HG02938 (cell line): ENCODE results near the gene IFNA1.
A peak's percentile ranks its signal among the peaks of the same experiment; 100 is the strongest.
"Not testable (repeated sequence)": the region's sequence is repeated elsewhere in the genome, so short reads cannot be mapped to it uniquely, and the experiment has no call there.

Experiments used
- ATAC-seq: cut with Tn5 transposase; IDR thresholded peaks from one replicate; pipeline ENCODE4 v1.9.1; 2021; ENCODE audit warnings: mild to moderate bottlenecking, moderate library complexity; ENCODE audit not compliant: unreplicated experiment

IFNA1 gene

DNA sequence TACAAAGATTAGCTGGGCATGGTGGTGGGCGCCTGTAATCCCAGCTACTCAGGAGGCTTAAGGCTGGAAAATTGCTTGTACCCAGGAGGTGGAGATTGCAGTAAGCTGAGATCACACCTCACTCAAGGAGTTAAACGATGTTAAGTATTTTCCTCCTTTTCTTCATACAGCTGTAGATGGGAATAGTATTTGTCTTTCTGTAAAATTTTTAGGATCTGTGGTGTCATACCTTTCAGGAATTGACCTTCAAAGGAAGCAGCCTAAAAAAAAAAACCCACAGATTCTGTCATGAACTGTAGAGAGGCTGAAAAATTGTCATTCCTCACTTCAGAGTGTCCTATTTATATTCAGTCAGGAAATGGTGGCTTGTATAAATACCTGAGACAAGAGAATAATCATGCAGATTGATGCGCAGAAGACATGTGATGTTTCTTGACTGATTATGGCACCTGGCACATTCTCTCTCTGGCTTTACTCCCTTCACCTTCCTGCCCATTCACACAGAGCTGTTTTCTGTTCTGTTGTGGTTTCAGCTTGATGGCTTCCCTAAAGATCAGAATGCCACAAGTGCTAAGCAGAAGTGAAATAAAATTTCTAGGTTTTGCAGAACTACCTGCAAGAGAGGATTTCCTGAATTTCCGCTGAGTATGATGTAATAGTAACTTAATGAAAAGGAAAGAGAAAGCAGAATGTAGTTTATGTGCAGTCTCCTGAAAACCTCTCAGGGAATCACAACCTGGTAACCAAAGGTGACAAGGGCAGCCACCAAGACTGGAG lies 3.8 kb downstream of the IFNA1 start:
- peak; percentile 88 for ATAC-seq

DNA sequence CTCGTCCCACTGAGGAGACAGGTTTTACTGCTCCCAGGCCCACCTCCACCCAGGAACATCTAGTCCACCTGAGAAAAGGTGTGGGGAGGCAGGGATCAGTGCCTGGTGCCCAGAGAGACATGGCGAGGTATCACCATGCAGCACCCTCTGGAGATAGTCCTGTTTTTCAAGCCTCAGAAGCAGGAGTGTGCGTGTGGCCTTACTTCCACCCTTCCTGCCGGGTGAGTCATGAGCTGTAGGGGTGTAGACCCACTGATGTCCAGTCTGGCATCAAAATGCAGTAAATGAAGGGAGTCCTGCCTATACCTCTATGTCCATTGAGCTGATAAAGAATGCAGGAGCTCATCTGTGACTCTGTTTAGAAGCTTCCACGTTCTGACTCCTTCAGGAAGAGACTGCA lies 9.1 kb downstream of the IFNA1 start:
- not testable (repeated sequence) for ATAC-seq

DNA sequence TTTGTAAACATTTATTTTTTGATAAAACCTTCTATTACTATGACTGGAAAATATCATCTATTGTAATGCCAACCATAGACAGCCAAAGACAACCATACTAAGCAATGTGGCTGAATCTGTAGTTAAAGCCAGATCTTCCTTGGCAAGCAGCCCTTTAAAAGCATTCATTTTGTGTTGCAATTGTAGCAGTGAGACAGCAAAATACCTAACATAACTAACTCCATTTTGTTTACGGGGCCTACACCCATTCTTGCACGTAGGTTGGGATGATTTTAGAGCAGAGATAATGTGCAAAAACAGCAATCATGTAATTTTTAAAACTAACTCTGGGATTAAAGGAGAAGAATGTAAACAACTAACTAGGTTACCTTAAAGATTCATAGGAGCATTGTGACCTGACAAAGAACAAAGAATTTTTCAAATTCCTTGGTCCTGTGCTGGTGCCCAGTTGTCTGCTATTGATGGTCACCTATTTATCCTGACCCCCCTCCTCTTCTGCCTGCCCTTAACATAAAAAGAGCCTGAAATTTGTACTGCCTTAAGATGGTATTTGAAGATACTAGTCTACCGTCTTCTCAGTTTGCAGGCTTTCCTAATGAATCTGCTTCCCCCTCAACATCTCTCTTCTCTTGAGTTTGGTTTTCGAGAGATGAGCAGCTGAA lies 10.6 kb downstream of the IFNA1 start:
- no peak for ATAC-seq

DNA sequence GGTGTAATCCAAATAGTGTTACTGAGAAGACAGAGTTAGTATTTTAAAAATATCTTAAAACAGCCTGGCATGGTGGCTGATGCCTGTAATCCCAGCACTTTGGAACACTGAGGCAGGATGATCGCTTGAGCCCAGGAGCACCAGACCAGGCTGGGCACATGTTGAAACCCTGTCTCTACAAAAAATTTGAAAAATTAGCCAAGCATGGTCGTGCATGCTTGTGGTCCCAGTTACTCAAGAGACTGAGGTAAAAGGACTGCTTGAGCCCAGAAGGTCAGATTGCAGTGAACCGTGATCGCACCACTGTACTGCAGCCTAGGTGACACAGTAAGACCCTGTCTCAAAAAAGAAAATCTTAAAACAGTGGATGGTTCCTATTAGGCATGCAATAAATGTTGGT lies 12.4 kb downstream of the IFNA1 start:
- ATAC-seq, result no peak

DNA sequence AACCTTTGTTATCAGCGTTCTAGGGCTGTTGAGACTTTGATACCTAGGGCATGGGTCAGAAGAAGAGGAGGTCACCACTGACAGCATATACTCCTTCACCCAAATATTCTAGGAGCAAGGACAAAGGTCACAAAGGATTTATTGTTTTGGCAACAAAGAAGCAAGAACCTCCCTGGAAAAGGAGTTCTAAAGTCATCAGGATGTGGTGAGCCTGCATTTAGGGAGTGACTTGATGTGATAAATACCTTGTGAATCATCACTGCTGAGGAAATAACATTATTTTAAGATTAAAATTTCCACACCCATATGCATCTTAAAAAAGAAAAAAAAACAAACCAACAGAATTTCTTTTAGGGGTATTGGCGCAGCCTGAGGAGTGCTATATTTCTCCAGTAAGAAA lies 13.9 kb downstream of the IFNA1 start:
- no peak for ATAC-seq

DNA sequence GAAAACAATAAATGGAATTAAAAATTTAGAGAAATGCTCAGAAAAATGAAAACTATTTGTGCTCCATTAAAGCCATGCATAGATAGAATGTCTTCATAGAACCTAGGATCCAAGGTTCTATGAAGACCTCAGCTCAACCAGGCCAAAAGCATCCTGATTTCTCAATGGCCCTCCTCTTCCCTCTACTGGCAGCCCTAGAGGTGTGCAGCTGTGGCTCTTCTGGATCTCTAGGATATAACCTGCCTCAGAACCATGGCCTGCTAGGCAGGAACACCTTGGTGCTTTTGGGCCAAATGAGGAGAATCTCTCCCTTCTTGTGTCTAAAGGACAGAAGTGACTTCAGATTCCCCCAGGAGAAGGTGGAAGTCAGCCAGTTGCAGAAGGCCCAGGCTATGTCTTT lies 15.1 kb downstream of the IFNA1 start:
- peak; percentile 95 for ATAC-seq

DNA sequence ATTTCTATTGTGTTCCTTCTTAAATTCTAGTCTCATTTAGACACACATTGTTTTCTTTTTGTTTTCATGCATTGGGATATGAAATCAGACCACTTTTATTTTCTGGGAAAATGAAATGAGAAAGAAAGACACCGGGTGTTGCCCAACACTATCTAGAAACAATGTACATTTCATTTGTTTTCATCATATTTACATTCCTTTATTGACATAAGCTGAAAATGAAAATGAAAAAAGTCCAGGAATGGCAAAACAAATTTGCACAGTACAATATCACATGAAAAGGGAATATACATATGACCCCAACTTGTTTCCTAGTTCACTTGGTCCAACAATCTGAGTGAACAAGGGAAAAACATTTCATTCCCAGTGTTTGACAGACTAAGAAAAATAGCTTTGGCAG lies 21.1 kb downstream of the IFNA1 start:
- ATAC-seq, result no peak

DNA sequence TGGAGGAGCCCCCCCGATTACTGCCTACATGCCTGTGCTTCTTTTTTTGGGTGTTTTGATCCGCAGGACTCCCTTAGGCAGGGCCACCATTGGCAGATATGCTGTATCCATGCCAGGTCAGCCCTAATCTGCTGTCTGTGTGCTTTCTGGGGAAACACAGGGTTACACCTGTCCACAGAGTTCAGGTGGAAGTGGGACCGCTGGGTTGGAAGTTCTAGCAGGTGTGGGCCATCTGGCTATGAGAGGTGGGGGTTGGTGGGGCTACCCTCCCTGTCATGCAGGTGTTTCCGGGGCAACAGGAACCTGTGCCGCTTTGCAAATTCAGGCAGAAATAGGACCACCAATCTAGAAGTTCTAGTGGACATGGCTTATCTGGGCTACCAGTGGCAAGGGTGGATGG lies 24.9 kb downstream of the IFNA1 start:
- ATAC-seq, result no peak

DNA sequence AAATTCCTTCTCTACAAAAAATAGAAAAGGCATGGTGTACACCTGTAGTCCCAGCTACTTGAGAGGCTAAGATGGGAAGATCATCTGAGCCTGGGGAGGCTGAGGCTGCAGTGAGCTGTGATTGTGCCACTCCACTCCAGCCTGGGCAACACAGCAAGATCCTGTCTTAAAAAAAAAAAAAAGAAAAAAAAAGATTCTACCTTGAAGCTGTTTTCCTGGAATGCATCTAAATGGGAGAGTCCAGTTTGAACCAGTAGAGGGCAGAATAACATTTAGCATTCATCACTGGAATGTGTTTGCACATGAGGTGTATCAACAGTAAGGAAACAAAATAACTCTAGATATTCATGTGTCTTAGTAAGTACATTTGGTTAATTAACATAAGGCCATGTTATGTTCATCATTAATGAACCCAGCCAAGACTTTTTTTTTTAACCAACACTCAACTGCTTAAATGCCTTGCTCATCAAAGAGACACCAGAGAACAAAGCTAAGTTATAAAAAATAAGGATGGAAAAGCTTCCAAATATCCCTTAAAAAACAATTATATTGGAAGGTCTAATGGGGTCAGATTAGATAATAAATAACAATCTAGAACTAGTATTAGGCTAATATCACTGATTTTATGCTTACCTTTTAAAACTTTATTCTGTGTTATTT lies 25.8 kb downstream of the IFNA1 start:
- ATAC-seq, result no peak

DNA sequence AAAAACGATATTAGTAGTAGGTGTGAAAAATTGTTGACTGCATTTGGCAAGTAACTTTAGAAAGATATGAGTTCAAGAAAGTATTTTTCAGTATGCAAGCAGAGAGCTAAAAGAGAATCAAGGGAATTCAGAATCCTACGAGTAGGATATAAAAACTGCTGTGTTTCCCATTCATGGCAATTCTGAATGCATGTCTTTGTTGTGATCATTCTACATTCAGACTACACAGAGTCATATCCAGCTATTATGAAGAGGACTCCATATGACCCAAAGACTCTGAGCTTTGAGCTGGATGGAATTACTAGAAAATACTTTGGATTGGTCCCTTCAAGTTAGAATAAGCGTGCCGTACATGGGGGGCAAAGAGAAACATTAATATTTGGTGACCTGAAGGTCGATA lies 29.9 kb downstream of the IFNA1 start:
- no peak for ATAC-seq

DNA sequence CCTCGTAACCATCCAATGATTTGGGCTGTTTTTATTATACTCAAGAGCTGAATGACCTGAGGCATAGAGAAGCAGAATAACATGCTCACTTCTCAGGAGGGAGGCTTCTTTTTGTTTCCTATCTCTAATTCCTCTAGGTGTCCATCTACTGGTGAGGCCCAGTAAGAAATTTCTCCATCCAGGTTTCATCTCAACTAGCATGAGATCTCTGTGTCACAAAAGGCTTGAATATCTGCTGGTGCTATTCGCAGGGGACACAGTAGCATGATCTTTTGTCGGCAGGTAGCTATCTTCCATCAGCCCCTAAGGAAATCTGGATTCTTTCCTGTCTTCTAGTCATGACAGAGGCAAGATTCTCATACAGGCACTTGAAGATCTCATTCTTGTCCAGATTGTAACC lies 33.0 kb downstream of the IFNA1 start:
- ATAC-seq, result no peak

DNA sequence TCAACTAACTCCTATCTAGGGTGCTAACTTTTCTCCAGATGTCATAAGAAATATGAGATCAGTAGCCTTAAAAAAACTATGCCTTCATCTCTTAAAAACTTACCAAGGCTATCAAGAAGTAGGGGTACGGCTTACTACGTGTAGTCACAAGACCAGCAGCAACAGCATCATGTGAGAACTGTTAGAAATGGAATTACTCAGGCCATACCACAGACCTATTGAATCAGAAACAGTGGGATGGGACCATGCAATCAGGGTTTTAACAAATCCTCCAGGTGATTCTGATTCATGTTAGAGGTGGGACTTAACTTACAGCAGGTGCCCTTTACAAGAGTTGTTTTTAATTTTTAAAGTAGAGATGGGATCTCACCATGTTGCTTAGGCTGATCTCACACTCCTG lies 37.2 kb downstream of the IFNA1 start:
- ATAC-seq, result no peak

DNA sequence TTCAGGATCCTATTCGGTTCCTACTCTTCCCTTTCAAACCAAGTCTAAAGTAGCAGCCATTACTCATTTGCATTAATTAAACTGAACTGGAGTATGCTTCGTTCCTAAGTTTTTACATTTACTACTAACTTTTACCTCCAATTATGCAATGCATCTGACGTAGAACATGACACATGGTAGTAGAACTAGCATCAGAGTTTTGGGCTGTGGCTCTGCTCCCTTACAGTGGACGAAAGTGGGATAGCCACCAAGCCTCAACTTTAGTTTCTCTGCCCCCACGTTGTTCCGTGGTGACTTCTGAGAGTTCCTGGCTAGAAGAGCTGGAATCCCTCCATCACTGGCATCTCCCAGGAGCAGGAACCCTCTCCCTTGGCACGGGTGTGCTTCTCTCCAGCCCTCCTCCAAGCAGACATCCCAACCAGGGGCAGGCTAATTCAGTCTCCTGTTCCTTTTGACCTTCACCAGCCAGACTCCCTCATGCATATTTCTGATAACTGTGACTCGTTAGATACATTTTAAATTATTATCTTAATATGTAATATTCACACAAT lies 39.0 kb downstream of the IFNA1 start:
- ATAC-seq, result no peak

DNA sequence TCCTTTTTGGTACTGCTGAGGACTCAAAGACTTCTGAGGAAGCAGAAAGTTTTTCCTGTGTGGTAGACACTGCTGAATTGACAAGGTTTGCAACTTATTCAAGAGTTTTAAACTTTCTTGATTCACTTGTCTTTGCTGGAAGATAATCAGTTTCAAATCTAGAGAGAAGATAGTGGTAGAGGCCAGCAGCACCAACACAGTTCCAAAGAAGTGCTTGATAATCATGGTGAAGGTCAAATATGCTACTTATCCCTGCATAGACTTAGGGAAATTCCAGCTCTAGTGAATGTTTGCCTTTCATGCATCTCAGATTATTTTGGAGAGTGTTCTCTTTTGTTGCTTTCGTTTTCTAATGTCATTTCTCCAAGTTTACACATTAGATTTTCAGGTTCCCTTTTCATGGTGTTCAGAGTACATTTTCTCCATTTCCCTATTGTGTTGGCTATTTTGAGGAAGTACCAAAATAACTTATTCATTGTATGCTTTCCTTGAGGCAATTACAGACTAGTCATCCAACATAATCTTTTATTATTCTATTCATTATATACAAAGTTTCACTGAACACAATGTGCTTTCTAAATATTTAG lies 41.3 kb downstream of the IFNA1 start:
- no peak for ATAC-seq

DNA sequence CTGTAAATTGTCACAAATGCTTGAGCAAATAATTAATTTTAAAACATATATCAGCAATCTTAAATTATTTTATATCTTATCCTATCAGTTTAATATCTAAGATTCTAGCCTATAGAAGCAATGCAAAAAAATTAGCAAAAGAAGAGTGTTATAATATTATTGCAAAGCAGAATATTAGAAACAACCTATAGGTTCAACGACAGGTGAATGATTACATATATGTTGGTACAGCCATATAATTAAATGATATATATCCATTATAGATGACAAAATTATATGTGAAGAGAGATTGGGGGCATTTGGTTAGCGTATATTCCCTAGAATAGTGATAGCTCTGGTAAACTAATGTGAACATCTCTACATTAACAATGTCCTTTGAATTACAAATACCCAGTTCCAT lies 42.0 kb downstream of the IFNA1 start, which contains the start of gene IFNE:
IFNE (minus strand) TSS at position 101 of the 400 bp plus-strand sequence. CDS start 619 bp downstream, outside the sequence.
- no peak for ATAC-seq
